Calu3 (cell line): ENCODE data around the gene SPX. TPM values are rescaled to one million over a fixed set of nuclear protein-coding genes. Genes with fewer than 3 reads are reported as not detected.

Experiments used
- BruUV-seq: library from RNA; stranded (reverse); fragments of 400-500 nt; replicated peaks from 2 replicates; lab custom pipeline; 2021; lab: Mats Ljungman, UMichigan
- CTCF ChIA-PET: fragments of 300-600 bp; sonication (Branson Sonifier 250); formaldehyde crosslinking; loops from one replicate; lab custom pipeline; 2022; ENCODE audit warnings: antibody characterized with exemption; lab: Charles Lee
- DNase-seq: peaks from one replicate; pipeline ENCODE4 v3.0.0; 2022
- H3K27ac Mint-ChIP-seq: one replicate; pipeline ENCODE4 v1.8.0; 2022; ENCODE audit warnings: mixed read lengths; ENCODE audit not compliant: unreplicated experiment
- H3K27me3 Mint-ChIP-seq: one replicate; pipeline ENCODE4 v1.8.0; 2022; ENCODE audit warnings: mixed read lengths; ENCODE audit not compliant: unreplicated experiment
- H3K36me3 Mint-ChIP-seq: one replicate; pipeline ENCODE4 v1.8.0; 2022; ENCODE audit warnings: mild to moderate bottlenecking, moderate library complexity, mixed read lengths; ENCODE audit not compliant: insufficient read depth, unreplicated experiment
- H3K4me1 Mint-ChIP-seq: one replicate; pipeline ENCODE4 v1.8.0; 2022; ENCODE audit warnings: mild to moderate bottlenecking, low read depth, mixed read lengths; ENCODE audit not compliant: unreplicated experiment
- H3K4me3 Mint-ChIP-seq: one replicate; pipeline ENCODE4 v1.8.0; 2022; ENCODE audit warnings: mild to moderate bottlenecking, low read depth, moderate library complexity, mixed read lengths; ENCODE audit not compliant: unreplicated experiment
- H3K9me3 Mint-ChIP-seq: one replicate; pipeline ENCODE4 v1.8.0; 2022; ENCODE audit warnings: low read depth, mixed read lengths; ENCODE audit not compliant: unreplicated experiment
- CTCF ChIP-seq: fragments of 200-600 bp; IDR thresholded peaks from one replicate; pipeline ENCODE4 v1.8.0; 2022; ENCODE audit warnings: antibody characterized with exemption; ENCODE audit not compliant: unreplicated experiment
- intact Hi-C: fragments of 100-400 bp; cut with micrococcal nuclease; formaldehyde crosslinking; loops from one replicate; pipeline ENCODE4 v1.10.0; 2022; ENCODE audit not compliant: unreplicated experiment
- total RNA-seq: library from RNA; stranded (reverse); gene quantifications from 2 replicates; pipeline ENCODE4 v1.2.3, GENCODE V29; 2022

Gene SPX
- total RNA-seq, 1 experiment from 2014 or later = not detected

- DNase-seq = no peak
- CTCF ChIA-PET = no interaction called here
- H3K4me3 Mint-ChIP-seq = no peak overlapping the region
- no peak overlapping the region for H3K27ac Mint-ChIP-seq
- no peaks in the 10 kb centered on the region for H3K9me3 Mint-ChIP-seq
- intact Hi-C loops = no loop called here
- H3K36me3 Mint-ChIP-seq = no peaks in the 10 kb centered on the region
- TF ChIP-seq CTCF = no peak
- no peaks in the 10 kb centered on the region for H3K27me3 Mint-ChIP-seq
- no peaks in the 10 kb centered on the region for H3K4me1 Mint-ChIP-seq
- no TSS peak for BruUV-seq
Observed at GRCh38 chr12:21573733-21574358, 47.8 kb downstream of the SPX start.

- DNase-seq = no peak
- BruUV-seq = no TSS peak
- intact Hi-C loops = no loop called here
- Mint-ChIP-seq H3K27me3 (peaks cover 12% of the 10 kb centered on the region), H3K4me3 (no peak overlapping the region), H3K36me3 (no peaks in the 10 kb centered on the region), H3K27ac (no peak overlapping the region), H3K9me3 (no peaks in the 10 kb centered on the region), H3K4me1 (no peaks in the 10 kb centered on the region)
- CTCF ChIA-PET = no interaction called here
- no peak for TF ChIP-seq CTCF
Observed at GRCh38 chr12:21576431-21576830, 50.3 kb downstream of the SPX start.

DNA sequence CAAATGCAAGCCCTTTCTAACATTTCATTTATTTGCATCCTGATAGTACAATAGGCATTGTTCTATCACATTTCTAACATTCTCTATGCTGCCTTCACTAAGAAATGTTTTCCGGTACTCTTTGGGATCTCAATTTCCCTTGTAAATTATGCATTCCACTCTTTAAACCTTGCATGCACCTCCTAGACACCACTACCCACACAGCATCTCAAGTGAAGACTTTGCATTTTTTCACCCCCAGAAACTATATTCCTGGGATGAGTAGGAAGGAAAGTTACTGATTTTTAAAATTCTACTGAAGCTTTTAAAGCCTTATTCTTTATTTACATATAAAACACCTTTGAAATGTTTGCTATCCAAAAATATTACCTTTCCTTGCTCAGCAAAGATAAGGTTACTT, 51.4 kb downstream of the SPX start:
- CTCF ChIA-PET = interaction anchor here (0.6 kb wide), 1 partner anchor 1821 kb away, joined by 3 read pairs; no protein-coding TSS in a partner anchor
- intact Hi-C loops = no loop called here
- no peak for TF ChIP-seq CTCF
- no peaks in the 10 kb centered on the region for H3K9me3 Mint-ChIP-seq
- H3K4me1 Mint-ChIP-seq = no peaks in the 10 kb centered on the region
- no peak for DNase-seq
- no peak overlapping the region for H3K4me3 Mint-ChIP-seq
- H3K27ac Mint-ChIP-seq = no peak overlapping the region
- peaks cover 12% of the 10 kb centered on the region for H3K27me3 Mint-ChIP-seq
- no TSS peak for BruUV-seq
- no peaks in the 10 kb centered on the region for H3K36me3 Mint-ChIP-seq

- Mint-ChIP-seq H3K27me3 (peaks cover 12% of the 10 kb centered on the region), H3K4me3 (no peak overlapping the region), H3K9me3 (no peaks in the 10 kb centered on the region), H3K36me3 (no peaks in the 10 kb centered on the region), H3K27ac (no peak overlapping the region), H3K4me1 (no peaks in the 10 kb centered on the region)
- intact Hi-C loops = no loop called here
- BruUV-seq = no TSS peak
- CTCF ChIA-PET = no interaction called here
- no peak for DNase-seq
- no peak for TF ChIP-seq CTCF
Observed at GRCh38 chr12:21580748-21581516, 54.8 kb downstream of the SPX start.

Other genes with a start within 250 kb of the SPX start
- not detected in 2 replicates for gene SLCO1A2, start 191.4 kb upstream of the SPX start, total RNA-seq
- not detected in 2 replicates for gene IAPP, start 153.4 kb upstream of the SPX start, total RNA-seq
- gene PYROXD1, start 88.6 kb upstream of the SPX start, total RNA-seq = 18.3 and 19.3 TPM in 2 replicates
- gene RECQL, start 24.7 kb upstream of the SPX start, total RNA-seq = 28.0 and 32.1 TPM in 2 replicates
- 30.7 and 37.1 TPM in 2 replicates for gene GOLT1B, start 24.5 kb upstream of the SPX start, total RNA-seq
- not detected in 2 replicates for gene GYS2, start 78.6 kb downstream of the SPX start, total RNA-seq
- 816 and 826 TPM in 2 replicates for gene LDHB, start 131.5 kb downstream of the SPX start, total RNA-seq
- not detected in 2 replicates for gene KCNJ8, start 248.4 kb downstream of the SPX start, total RNA-seq